ENCODE data around the gene SERGEF.
A peak's percentile ranks its signal among the peaks of the same experiment; 100 is the strongest.

- TF ChIP-seq CTCF (IDR thresholded peaks at IDR 0.05) (no peak), POLR2AphosphoS5 (IDR thresholded peaks at IDR 0.05) (peak; percentile 66), POLR2A (IDR thresholded peaks at IDR 0.05) (no peak)
Measured at GRCh38 chr11:17812091-17812864, 200.6 kb downstream of the SERGEF start.

All from prostate gland (tissue), 2 donors.